ENCODE measurements around the gene FAM163B. TPM values are rescaled to one million over a fixed set of nuclear protein-coding genes. Genes with fewer than 3 reads are reported as not detected.
"Not testable (repeated sequence)": the region's sequence is repeated elsewhere in the genome, so short reads cannot be mapped to it uniquely, and the experiment has no call there.

The FAM163B gene
- total and polyA plus RNA-seq, 2 donors (not counting 1 experiment from before 2014, with no cell fraction given): not detected

- Histone ChIP-seq H3K4me3 (replicated peaks in 1 of 4; ENCODE audit: control extremely low read depth in 1 of 4, insufficient read depth in 1 of 4, low read depth in 3 of 4, low read length in 4 of 4) (no peak overlapping the region), H3K9me3 (ENCODE audit: control insufficient read depth, insufficient read depth, low read depth, low read length) (no peaks in the 10 kb centered on the region), H3K4me2 (ENCODE audit: extremely low read depth, insufficient read depth, low read length) (no peak overlapping the region), H3K9ac (ENCODE audit: insufficient read depth, low read length) (no peak overlapping the region), H2AFZ (ENCODE audit: low read length) (no peak overlapping the region), H3K79me2 (ENCODE audit: control insufficient read depth, insufficient read depth, low read length) (no peaks in the 10 kb centered on the region), H3K27ac (ENCODE audit: insufficient read depth, low read length) (no peak overlapping the region), H3K4me1 (ENCODE audit: control insufficient read depth, extremely low read depth, insufficient read depth, low read length) (no peaks in the 10 kb centered on the region), H3K27me3 (ENCODE audit: control insufficient read depth, insufficient read depth, low read length) (peaks cover 4% of the 10 kb centered on the region), H3K36me3 (ENCODE audit: control insufficient read depth, insufficient read depth, low read length) (no peaks in the 10 kb centered on the region), H4K20me1 (ENCODE audit: control insufficient read depth, extremely low read depth, insufficient read depth, low read length) (no peaks in the 10 kb centered on the region)
- no peak for DNase-seq (ENCODE audit: low read depth in 2 of 2)
- no peak for TF ChIP-seq EZH2 (IDR thresholded peaks at IDR 0.05; ENCODE audit: low read length, missing control alignments)
- TF ChIP-seq, protein P1, sequence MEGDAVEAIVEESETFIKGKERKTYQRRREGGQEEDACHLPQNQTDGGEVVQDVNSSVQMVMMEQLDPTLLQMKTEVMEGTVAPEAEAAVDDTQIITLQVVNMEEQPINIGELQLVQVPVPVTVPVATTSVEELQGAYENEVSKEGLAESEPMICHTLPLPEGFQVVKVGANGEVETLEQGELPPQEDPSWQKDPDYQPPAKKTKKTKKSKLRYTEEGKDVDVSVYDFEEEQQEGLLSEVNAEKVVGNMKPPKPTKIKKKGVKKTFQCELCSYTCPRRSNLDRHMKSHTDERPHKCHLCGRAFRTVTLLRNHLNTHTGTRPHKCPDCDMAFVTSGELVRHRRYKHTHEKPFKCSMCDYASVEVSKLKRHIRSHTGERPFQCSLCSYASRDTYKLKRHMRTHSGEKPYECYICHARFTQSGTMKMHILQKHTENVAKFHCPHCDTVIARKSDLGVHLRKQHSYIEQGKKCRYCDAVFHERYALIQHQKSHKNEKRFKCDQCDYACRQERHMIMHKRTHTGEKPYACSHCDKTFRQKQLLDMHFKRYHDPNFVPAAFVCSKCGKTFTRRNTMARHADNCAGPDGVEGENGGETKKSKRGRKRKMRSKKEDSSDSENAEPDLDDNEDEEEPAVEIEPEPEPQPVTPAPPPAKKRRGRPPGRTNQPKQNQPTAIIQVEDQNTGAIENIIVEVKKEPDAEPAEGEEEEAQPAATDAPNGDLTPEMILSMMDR (conservative IDR thresholded peaks at IDR 0.05 in 1 of 2, IDR thresholded peaks at IDR 0.05 in 1 of 2; ENCODE audit: low read depth in 1 of 2, low read length in 2 of 2): no peak
These were observed 19.6 kb upstream of the FAM163B start for GRCh38 chr9:133628766-133629165.

GRCh38 chr9:133627341-133627740, 18.2 kb upstream of the FAM163B start:
- no peak overlapping the region for H3K9ac ChIP-seq (ENCODE audit: insufficient read depth, low read length)
- H3K4me2 ChIP-seq (ENCODE audit: extremely low read depth, insufficient read depth, low read length): no peak overlapping the region
- H4K20me1 ChIP-seq (ENCODE audit: control insufficient read depth, extremely low read depth, insufficient read depth, low read length): no peaks in the 10 kb centered on the region
- TF ChIP-seq EZH2 (IDR thresholded peaks at IDR 0.05; ENCODE audit: low read length, missing control alignments): no peak
- TF ChIP-seq, protein P1 (conservative IDR thresholded peaks at IDR 0.05 in 1 of 2, IDR thresholded peaks at IDR 0.05 in 1 of 2; ENCODE audit: low read depth in 1 of 2, low read length in 2 of 2): no peak
- no peaks in the 10 kb centered on the region for H3K36me3 ChIP-seq (ENCODE audit: control insufficient read depth, insufficient read depth, low read length)
- H3K79me2 ChIP-seq (ENCODE audit: control insufficient read depth, insufficient read depth, low read length): no peaks in the 10 kb centered on the region
- DNase-seq (ENCODE audit: low read depth in 2 of 2): no peak
- H3K4me1 ChIP-seq (ENCODE audit: control insufficient read depth, extremely low read depth, insufficient read depth, low read length): no peaks in the 10 kb centered on the region
- no peaks in the 10 kb centered on the region for H3K9me3 ChIP-seq (ENCODE audit: control insufficient read depth, insufficient read depth, low read depth, low read length)
- peaks cover 4% of the 10 kb centered on the region for H3K27me3 ChIP-seq (ENCODE audit: control insufficient read depth, insufficient read depth, low read length)
- H3K27ac ChIP-seq (ENCODE audit: insufficient read depth, low read length): no peak overlapping the region
- no peak overlapping the region for H2AFZ ChIP-seq (ENCODE audit: low read length)
- H3K4me3 ChIP-seq (replicated peaks in 1 of 4; ENCODE audit: control extremely low read depth in 1 of 4, insufficient read depth in 1 of 4, low read depth in 3 of 4, low read length in 4 of 4): no peak overlapping the region

DNA sequence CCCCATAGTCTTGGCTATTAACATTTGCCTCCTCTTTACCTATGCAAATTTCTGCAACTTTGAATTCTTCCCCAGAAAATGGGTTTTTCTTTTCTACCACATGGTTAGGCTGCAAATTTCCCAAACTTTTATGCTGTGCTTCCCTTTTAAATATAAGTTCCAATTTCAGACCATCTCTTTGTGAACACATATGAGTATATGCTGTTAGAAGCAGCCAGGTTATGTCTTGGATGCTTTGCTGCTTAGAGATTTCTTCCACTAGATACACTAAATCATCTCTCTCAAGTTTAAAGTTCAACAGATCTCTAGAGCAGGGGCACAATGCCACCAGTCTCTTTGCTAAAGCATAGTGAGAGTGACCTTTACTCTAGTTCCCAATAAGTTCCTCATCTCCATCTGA, 16.8 kb upstream of the FAM163B start:
- H3K36me3 ChIP-seq (ENCODE audit: control insufficient read depth, insufficient read depth, low read length); H3K79me2 ChIP-seq (ENCODE audit: control insufficient read depth, insufficient read depth, low read length); H3K27me3 ChIP-seq (ENCODE audit: control insufficient read depth, insufficient read depth, low read length); DNase-seq (ENCODE audit: low read depth in 2 of 2); H3K4me2 ChIP-seq (ENCODE audit: extremely low read depth, insufficient read depth, low read length); H3K4me1 ChIP-seq (ENCODE audit: control insufficient read depth, extremely low read depth, insufficient read depth, low read length); H4K20me1 ChIP-seq (ENCODE audit: control insufficient read depth, extremely low read depth, insufficient read depth, low read length); H3K9me3 ChIP-seq (ENCODE audit: control insufficient read depth, insufficient read depth, low read depth, low read length); H3K27ac ChIP-seq (ENCODE audit: insufficient read depth, low read length); H2AFZ ChIP-seq (ENCODE audit: low read length); H3K4me3 ChIP-seq (replicated peaks in 1 of 4; ENCODE audit: control extremely low read depth in 1 of 4, insufficient read depth in 1 of 4, low read depth in 3 of 4, low read length in 4 of 4); H3K9ac ChIP-seq (ENCODE audit: insufficient read depth, low read length): not testable (repeated sequence)
